HL-60 (cell line): ENCODE results near the gene DCAF11.

ENCODE experiments used
- DNase-seq, 2 experiments: peaks; one replicate each; pipeline ENCODE4 v3.0.0-alpha.2; 2010 to 2020; ENCODE audit warnings: low read depth in 1 of 2, low spot score in 1 of 2
- H3K27ac ChIP-seq: fragments of 250-450 bp; sonication (Bioruptor Pico); replicated peaks from 2 replicates; pipeline ENCODE4 v1.5.1; 2020; ENCODE audit warnings: mild to moderate bottlenecking, moderate library complexity
- H3K27me3 ChIP-seq: fragments of 250-450 bp; sonication (Bioruptor Pico); 2 replicates; pipeline ENCODE4 v1.5.1; 2021; ENCODE audit warnings: mild to moderate bottlenecking, moderate library complexity; ENCODE audit not compliant: insufficient read depth, poor library complexity, severe bottlenecking
- H3K4me3 ChIP-seq: replicated peaks from 2 replicates; pipeline ENCODE4 v1.5.1; 2011; ENCODE audit warnings: mild to moderate bottlenecking, control low read depth, low read length; ENCODE audit not compliant: insufficient read depth
- CTCF ChIP-seq: IDR thresholded peaks from one replicate; pipeline ENCODE4 v1.5.1; 2011; ENCODE audit warnings: low read length, control low read depth, inconsistent platforms; ENCODE audit not compliant: insufficient read depth
- GABPA ChIP-seq: IDR thresholded peaks from 2 replicates; pipeline ENCODE4 v1.6.1; 2012; ENCODE audit warnings: low read depth
- POLR2AphosphoS5 ChIP-seq: IDR thresholded peaks from 2 replicates; pipeline ENCODE4 v1.6.1; 2012; ENCODE audit warnings: low read depth
- REST ChIP-seq: IDR thresholded peaks from 2 replicates; pipeline ENCODE4 v1.6.1; 2012; ENCODE audit warnings: low read depth; ENCODE audit not compliant: insufficient replicate concordance
- SPI1 ChIP-seq: IDR thresholded peaks from 2 replicates; pipeline ENCODE4 v1.6.1; 2012; ENCODE audit warnings: low read depth, mild to moderate bottlenecking, borderline replicate concordance

DCAF11 gene

GRCh38 chr14:24071836-24072430 is 42.6 kb upstream of the DCAF11 start:
- TF ChIP-seq SPI1 = no peak
- no peak for TF ChIP-seq GABPA
- no peak for TF ChIP-seq POLR2AphosphoS5
- no peak for TF ChIP-seq REST
- no peak for TF ChIP-seq CTCF
- no peak overlapping the region for H3K4me3 ChIP-seq
- no peak overlapping the region for H3K27ac ChIP-seq
- no peaks in the 10 kb centered on the region for H3K27me3 ChIP-seq
- no peak for DNase-seq

GRCh38 chr14:24072436-24072835 is 42.1 kb upstream of the DCAF11 start:
- no peak overlapping the region for H3K27ac ChIP-seq
- H3K27me3 ChIP-seq = no peaks in the 10 kb centered on the region
- no peak overlapping the region for H3K4me3 ChIP-seq
- TF ChIP-seq SPI1 (no peak), CTCF (no peak), GABPA (no peak), REST (no peak), POLR2AphosphoS5 (no peak)
- no peak for DNase-seq

- no peak for DNase-seq
- Histone ChIP-seq H3K4me3 (no peak overlapping the region), H3K27me3 (no peaks in the 10 kb centered on the region), H3K27ac (no peak overlapping the region)
- TF ChIP-seq SPI1 (no peak), CTCF (no peak), GABPA (no peak), POLR2AphosphoS5 (no peak), REST (no peak)
Observed at GRCh38 chr14:24072881-24073877, 41.4 kb upstream of the DCAF11 start.
